SK-N-SH (cell line): Measurements from ENCODE around the gene VSIG10L. TPM values are rescaled to one million over a fixed set of nuclear protein-coding genes. Genes with fewer than 3 reads are reported as not detected.

ENCODE experiments used
- CTCF ChIA-PET: fragments of 300-600, 350-600 bp; formaldehyde crosslinking; extraction: SDS; loops from one replicate; lab custom pipeline; 2021; lab: Yijun Ruan, JAX
- POLR2A ChIA-PET: fragments of 350-600 bp; sonication (Branson Sonifier 250); formaldehyde crosslinking; extraction: SDS; loops from one replicate; lab custom pipeline; 2020; ENCODE audit warnings: antibody characterized with exemption, inconsistent platforms; lab: Yijun Ruan, JAX
- DNase-seq: peaks from one replicate; pipeline ENCODE4 v3.0.0; 2012
- H2AFZ ChIP-seq: fragments of 200-600 bp; sonication (generic); 2 replicates; pipeline ENCODE4 v1.8.1; 2016; ENCODE audit warnings: antibody characterized with exemption, mild to moderate bottlenecking, low read depth
- H3F3A ChIP-seq: fragments of 200-600 bp; sonication (generic); replicated peaks from 2 replicates; pipeline ENCODE3; 2016; ENCODE audit warnings: antibody characterized with exemption, mild to moderate bottlenecking; ENCODE audit not compliant: insufficient read depth
- H3K27ac ChIP-seq, 2 experiments: fragments of 200-500 bp in 1 of 2; fragments of 200-600 bp in 1 of 2; sonication (Bioruptor generic) in 1 of 2; sonication (generic), shearing (Covaris generic) in 1 of 2; 2 replicates each; pipeline versions ENCODE4 v1.5.1 to v1.6.1; 2014 to 2016; ENCODE audit warnings: low read depth in 2 of 2, inconsistent platforms in 1 of 2, low read length in 1 of 2, mild to moderate bottlenecking in 1 of 2, mixed read lengths in 1 of 2
- H3K27me3 ChIP-seq: fragments of 200-600 bp; sonication (generic), shearing (Covaris generic); 2 replicates; pipeline ENCODE4 v1.6.1; 2016; ENCODE audit warnings: mixed run types; ENCODE audit not compliant: insufficient read depth
- H3K36me3 ChIP-seq, 2 experiments: fragments of 200-500 bp in 1 of 2; fragments of 200-600 bp in 1 of 2; sonication (Bioruptor generic) in 1 of 2; sonication (generic) in 1 of 2; replicated peaks in 1 of 2; 2 replicates each; pipeline versions ENCODE3 to v1.5.1; 2014 to 2016; ENCODE audit warnings: low read length in 1 of 2, mild to moderate bottlenecking in 1 of 2; ENCODE audit not compliant: insufficient read depth in 2 of 2, control insufficient read depth in 1 of 2
- H3K4me1 ChIP-seq, 2 experiments: fragments of 200-500 bp in 1 of 2; fragments of 200-600 bp in 1 of 2; sonication (Bioruptor generic) in 1 of 2; sonication (generic), shearing (Covaris generic) in 1 of 2; 2 replicates each; pipeline versions ENCODE4 v1.5.1 to v1.6.1; 2014 to 2016; ENCODE audit warnings: low read depth in 1 of 2, low read length in 1 of 2, mixed run types in 1 of 2; ENCODE audit not compliant: insufficient read depth in 2 of 2, control insufficient read depth in 1 of 2
- H3K4me2 ChIP-seq: fragments of 200-600 bp; sonication (generic), shearing (Covaris generic); 2 replicates; pipeline ENCODE4 v1.6.1; 2017; ENCODE audit warnings: mixed run types
- H3K4me3 ChIP-seq, 2 experiments: fragments of 200-500 bp in 1 of 2; fragments of 200-600 bp in 1 of 2; sonication (Bioruptor generic) in 1 of 2; sonication (generic), shearing (Covaris generic) in 1 of 2; 2 replicates each; pipeline versions ENCODE4 v1.5.1 to v1.8.1; 2014 to 2016; ENCODE audit warnings: low read depth in 2 of 2, inconsistent platforms in 1 of 2, low read length in 1 of 2, mild to moderate bottlenecking in 1 of 2, mixed read lengths in 1 of 2, moderate library complexity in 1 of 2
- H3K79me2 ChIP-seq: fragments of 200-600 bp; sonication (generic); 2 replicates; pipeline ENCODE4 v1.8.1; 2017; ENCODE audit warnings: mild to moderate bottlenecking; ENCODE audit not compliant: insufficient read depth
- H3K9ac ChIP-seq: fragments of 200-600 bp; sonication (generic); 2 replicates; pipeline ENCODE4 v1.6.1; 2017; ENCODE audit warnings: mixed run types
- H3K9me2 ChIP-seq: fragments of 200-600 bp; sonication (generic); 2 replicates; pipeline ENCODE4 v1.6.1; 2017; ENCODE audit warnings: mixed run types
- H3K9me3 ChIP-seq: fragments of 200-600 bp; sonication (generic); 2 replicates; pipeline ENCODE4 v1.6.1; 2017; ENCODE audit warnings: mixed run types, mild to moderate bottlenecking, moderate library complexity
- H4K20me1 ChIP-seq: fragments of 200-600 bp; sonication (generic); 2 replicates; pipeline ENCODE4 v1.6.1; 2017; ENCODE audit warnings: mild to moderate bottlenecking, mixed run types; ENCODE audit not compliant: insufficient read depth
- CTCF ChIP-seq: fragments of 200-600 bp; sonication (generic); IDR thresholded peaks from 2 replicates; pipeline ENCODE4 v1.6.1; 2017; ENCODE audit warnings: antibody characterized with exemption, mild to moderate bottlenecking, moderate library complexity
- EP300 ChIP-seq, 2 experiments: IDR thresholded peaks; 2 replicates each; pipeline versions ENCODE4 v1.4.0 to v1.6.1; 2012; ENCODE audit warnings: borderline replicate concordance in 1 of 2, low read depth in 1 of 2, low read length in 1 of 2
- FOXM1 ChIP-seq: IDR thresholded peaks from 2 replicates; pipeline ENCODE4 v1.4.0; 2012; ENCODE audit warnings: low read depth, mild to moderate bottlenecking
- GATA2 ChIP-seq: sonication (generic); formaldehyde crosslinking; IDR thresholded peaks from 2 replicates; pipeline ENCODE4 v1.5.0; 2020; ENCODE audit warnings: mild to moderate bottlenecking, missing genetic modification reagents
- JUND ChIP-seq: IDR thresholded peaks from 2 replicates; pipeline ENCODE4 v1.4.0; 2012
- MEF2A ChIP-seq: IDR thresholded peaks from 2 replicates; pipeline ENCODE4 v1.4.0; 2012; ENCODE audit warnings: low read depth, borderline replicate concordance
- NFIC ChIP-seq: IDR thresholded peaks from 2 replicates; pipeline ENCODE4 v1.4.0; 2012; ENCODE audit warnings: borderline replicate concordance
- RCOR1 ChIP-seq: fragments of 150-350 bp; IDR thresholded peaks from 2 replicates; pipeline ENCODE4 v1.6.1; 2017; ENCODE audit warnings: antibody characterized with exemption, low read length
- SIN3A ChIP-seq: IDR thresholded peaks from 2 replicates; pipeline ENCODE4 v1.6.1; 2012; ENCODE audit warnings: low read depth, mild to moderate bottlenecking, low read length, moderate library complexity, borderline replicate concordance
- TAF1 ChIP-seq: IDR thresholded peaks from 2 replicates; pipeline ENCODE4 v1.6.1; 2012; ENCODE audit warnings: low read depth, mild to moderate bottlenecking, low read length, moderate library complexity, borderline replicate concordance
- TEAD4 ChIP-seq: IDR thresholded peaks from 2 replicates; pipeline ENCODE4 v1.4.0; 2012; ENCODE audit warnings: mild to moderate bottlenecking, borderline replicate concordance; ENCODE audit not compliant: insufficient read depth
- USF2 ChIP-seq: fragments of 150-350 bp; IDR thresholded peaks from 2 replicates; pipeline ENCODE4 v1.6.1; 2017; ENCODE audit warnings: antibody characterized with exemption, low read length, low read depth, borderline replicate concordance
- YY1 ChIP-seq: IDR thresholded peaks from 2 replicates; pipeline ENCODE4 v1.4.0; 2012; ENCODE audit warnings: low read depth, mild to moderate bottlenecking
- WGBS: methylation state at CpG from one replicate; pipeline ENCODE4 v1.1.6; 2017; ENCODE audit warnings: low lambda C conversion rate; 5-methylcytosine and 5-hydroxymethylcytosine counted together
- polyA plus RNA-seq, 3 experiments: library from polyadenylated mRNA; depleted of rRNA; stranded (reverse); fragments of >200 nt; gene quantifications; 2 replicates each; pipeline ENCODE4 v1.2.3, GENCODE V29; 2012
- TF ChIP-seq, protein P1 (sequence below): IDR thresholded peaks from 2 replicates; pipeline ENCODE4; 2012

Gene VSIG10L
- polyA plus RNA-seq, 1 of the 3 experiments (the other 2 are of a cell fraction) = 2.7 TPM

DNA sequence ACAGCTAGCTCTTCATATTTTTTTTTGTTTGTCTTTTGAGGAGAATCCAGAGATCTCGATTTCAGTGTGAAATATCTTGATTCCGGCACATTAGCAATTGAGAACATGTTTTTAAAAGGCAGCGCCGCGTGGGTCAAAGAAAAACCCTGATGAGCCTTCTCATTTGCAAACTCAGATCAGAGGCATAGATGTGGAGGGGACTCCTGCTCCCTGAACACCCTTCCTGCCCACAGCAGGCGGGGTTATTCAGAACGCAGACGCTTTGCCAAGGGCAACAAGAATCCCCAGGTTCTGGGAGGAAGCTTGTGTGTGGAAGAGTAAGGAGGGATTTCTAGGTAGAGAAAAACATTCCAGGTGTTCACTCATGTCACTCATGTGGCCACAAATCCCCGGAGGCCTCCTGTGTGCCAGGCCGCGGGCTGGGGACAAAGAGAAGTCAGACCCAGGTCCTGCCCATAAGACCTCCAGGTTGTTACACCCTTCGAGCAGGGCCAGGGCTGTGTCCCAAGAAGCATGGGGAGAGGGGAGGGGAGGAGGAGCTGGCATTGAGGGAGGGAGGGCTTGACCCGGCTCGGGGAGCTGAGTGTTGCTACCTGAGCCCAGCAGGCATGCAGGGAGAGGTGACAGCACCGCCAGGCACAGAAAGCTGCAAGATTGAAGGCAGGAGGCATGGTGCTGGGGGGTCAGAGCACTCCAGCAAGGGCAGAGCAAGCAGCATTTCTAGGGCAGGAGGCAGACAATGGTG lies 46.4 kb downstream of the VSIG10L start:
- H3K9ac ChIP-seq = no peak overlapping the region
- no peaks in the 10 kb centered on the region for H3F3A ChIP-seq
- POLR2A ChIA-PET = no interaction called here
- no peak overlapping the region for H3K4me3 ChIP-seq
- CTCF ChIA-PET = interaction anchor here (0.6 to 1.8 kb wide), 10 partner anchors 11 to 1272 kb away, joined by 3 to 8 read pairs (median 3); no protein-coding TSS in a partner anchor
- H3K27me3 ChIP-seq = peaks cover 45% of the 10 kb centered on the region; the same call in 1 of the 2 replicates
- H3K4me2 ChIP-seq = no peak overlapping the region
- DNase-seq = no peak
- H4K20me1 ChIP-seq = no peaks in the 10 kb centered on the region
- H3K4me1 ChIP-seq = no peaks in the 10 kb centered on the region
- no peak overlapping the region for H3K27ac ChIP-seq
- no peak overlapping the region for H2AFZ ChIP-seq
- 22% methylated on average over 15 of the region's 15 CpGs for WGBS
- no peaks in the 10 kb centered on the region for H3K79me2 ChIP-seq
- no peaks in the 10 kb centered on the region for H3K36me3 ChIP-seq
- H3K9me2 ChIP-seq = no peaks in the 10 kb centered on the region
- TF ChIP-seq YY1 = no peak
- TF ChIP-seq RCOR1 = no peak
- no peak for TF ChIP-seq TAF1
- TF ChIP-seq SIN3A = no peak
- TF ChIP-seq CTCF = no peak
- no peak for TF ChIP-seq MEF2A
- no peak for TF ChIP-seq USF2
- TF ChIP-seq FOXM1 = no peak
- no peak for TF ChIP-seq GATA2
- TF ChIP-seq TEAD4 = no peak
- TF ChIP-seq, protein P1, sequence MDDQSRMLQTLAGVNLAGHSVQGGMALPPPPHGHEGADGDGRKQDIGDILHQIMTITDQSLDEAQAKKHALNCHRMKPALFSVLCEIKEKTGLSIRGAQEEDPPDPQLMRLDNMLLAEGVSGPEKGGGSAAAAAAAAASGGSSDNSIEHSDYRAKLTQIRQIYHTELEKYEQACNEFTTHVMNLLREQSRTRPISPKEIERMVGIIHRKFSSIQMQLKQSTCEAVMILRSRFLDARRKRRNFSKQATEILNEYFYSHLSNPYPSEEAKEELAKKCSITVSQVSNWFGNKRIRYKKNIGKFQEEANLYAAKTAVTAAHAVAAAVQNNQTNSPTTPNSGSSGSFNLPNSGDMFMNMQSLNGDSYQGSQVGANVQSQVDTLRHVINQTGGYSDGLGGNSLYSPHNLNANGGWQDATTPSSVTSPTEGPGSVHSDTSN = no peak
- no peak for TF ChIP-seq JUND
- no peak for TF ChIP-seq EP300 (IDR thresholded peaks at IDR 0.05; ENCODE audit: borderline replicate concordance in 1 of 2, low read depth in 1 of 2, low read length in 1 of 2)
- no peak for TF ChIP-seq NFIC
- H3K9me3 ChIP-seq = no peaks in the 10 kb centered on the region
